ENCODE data around the gene PPP1R1B. TPM values are rescaled to one million over a fixed set of nuclear protein-coding genes. Genes with fewer than 3 reads are reported as not detected.

The PPP1R1B gene
- total RNA-seq, 2 experiments from 2014 or later = not detected

DNA sequence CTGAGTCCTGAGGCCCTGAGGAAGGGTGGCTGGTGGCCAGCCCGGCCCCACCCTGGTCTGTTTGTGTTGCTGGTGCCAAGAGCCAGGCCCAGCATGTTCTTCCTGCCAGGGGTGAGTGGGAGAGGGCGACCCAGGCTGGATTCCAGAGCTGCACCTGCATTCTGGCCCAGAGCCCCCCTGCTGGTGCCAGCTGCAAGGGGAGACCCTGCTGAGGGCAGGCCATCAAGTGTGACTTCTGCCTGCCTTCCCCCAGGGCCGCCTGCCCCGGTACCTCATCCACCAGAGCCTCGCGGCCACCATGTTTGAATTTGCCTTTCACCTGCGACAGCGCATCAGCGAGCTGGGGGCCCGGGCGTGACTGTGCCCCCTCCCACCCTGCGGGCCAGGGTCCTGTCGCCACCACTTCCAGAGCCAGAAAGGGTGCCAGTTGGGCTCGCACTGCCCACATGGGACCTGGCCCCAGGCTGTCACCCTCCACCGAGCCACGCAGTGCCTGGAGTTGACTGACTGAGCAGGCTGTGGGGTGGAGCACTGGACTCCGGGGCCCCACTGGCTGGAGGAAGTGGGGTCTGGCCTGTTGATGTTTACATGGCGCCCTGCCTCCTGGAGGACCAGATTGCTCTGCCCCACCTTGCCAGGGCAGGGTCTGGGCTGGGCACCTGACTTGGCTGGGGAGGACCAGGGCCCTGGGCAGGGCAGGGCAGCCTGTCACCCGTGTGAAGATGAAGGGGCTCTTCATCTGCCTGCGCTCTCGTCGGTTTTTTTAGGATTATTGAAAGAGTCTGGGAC is 36.0 kb downstream of the PPP1R1B start:
- ChIA-PET CTCF (ENCODE audit: unreplicated experiment) (no interaction called here), POLR2A (no interaction called here)
- no peaks in the 10 kb centered on the region for H3K9me3 ChIP-seq (ENCODE audit: low read length)
- TF ChIP-seq, protein P1, sequence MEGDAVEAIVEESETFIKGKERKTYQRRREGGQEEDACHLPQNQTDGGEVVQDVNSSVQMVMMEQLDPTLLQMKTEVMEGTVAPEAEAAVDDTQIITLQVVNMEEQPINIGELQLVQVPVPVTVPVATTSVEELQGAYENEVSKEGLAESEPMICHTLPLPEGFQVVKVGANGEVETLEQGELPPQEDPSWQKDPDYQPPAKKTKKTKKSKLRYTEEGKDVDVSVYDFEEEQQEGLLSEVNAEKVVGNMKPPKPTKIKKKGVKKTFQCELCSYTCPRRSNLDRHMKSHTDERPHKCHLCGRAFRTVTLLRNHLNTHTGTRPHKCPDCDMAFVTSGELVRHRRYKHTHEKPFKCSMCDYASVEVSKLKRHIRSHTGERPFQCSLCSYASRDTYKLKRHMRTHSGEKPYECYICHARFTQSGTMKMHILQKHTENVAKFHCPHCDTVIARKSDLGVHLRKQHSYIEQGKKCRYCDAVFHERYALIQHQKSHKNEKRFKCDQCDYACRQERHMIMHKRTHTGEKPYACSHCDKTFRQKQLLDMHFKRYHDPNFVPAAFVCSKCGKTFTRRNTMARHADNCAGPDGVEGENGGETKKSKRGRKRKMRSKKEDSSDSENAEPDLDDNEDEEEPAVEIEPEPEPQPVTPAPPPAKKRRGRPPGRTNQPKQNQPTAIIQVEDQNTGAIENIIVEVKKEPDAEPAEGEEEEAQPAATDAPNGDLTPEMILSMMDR (conservative IDR thresholded peaks at IDR 0.05; ENCODE audit: low read length) = no peak
- TF ChIP-seq EZH2phosphoT487 (IDR thresholded peaks at IDR 0.05; ENCODE audit: borderline replicate concordance, low read depth, low read length) = no peak
- no peaks in the 10 kb centered on the region for H4K20me1 ChIP-seq (ENCODE audit: insufficient read depth, low read length)
- H3K4me1 ChIP-seq (ENCODE audit: insufficient read depth, low read length, poor library complexity, severe bottlenecking) = peaks cover 4% of the 10 kb centered on the region
- H3K4me2 ChIP-seq (ENCODE audit: low read length) = no peak overlapping the region
- no peaks in the 10 kb centered on the region for H3K9me2 ChIP-seq (ENCODE audit: insufficient read depth, low read length)
- intact Hi-C loops (cut with micrococcal nuclease; ENCODE audit: unreplicated experiment) = no loop called here
- H3K27ac ChIP-seq (ENCODE audit: low read depth, low read length, poor library complexity, severe bottlenecking) = no peak overlapping the region
- no peak overlapping the region for H2AFZ ChIP-seq (ENCODE audit: low read length)
- BruUV-seq (replicated peaks) = TSS peak; percentile 81
- no peak overlapping the region for H3K4me3 ChIP-seq (ENCODE audit: low read depth, low read length, poor library complexity, severe bottlenecking)
- H3K36me3 ChIP-seq (ENCODE audit: insufficient read depth, low read length) = peaks cover 28% of the 10 kb centered on the region; the same call in 1 of the 2 replicates
- no peak for DNase-seq (ENCODE audit: low spot score)
- H3K79me2 ChIP-seq (ENCODE audit: insufficient read depth, low read depth, low read length) = no peaks in the 10 kb centered on the region

DNA sequence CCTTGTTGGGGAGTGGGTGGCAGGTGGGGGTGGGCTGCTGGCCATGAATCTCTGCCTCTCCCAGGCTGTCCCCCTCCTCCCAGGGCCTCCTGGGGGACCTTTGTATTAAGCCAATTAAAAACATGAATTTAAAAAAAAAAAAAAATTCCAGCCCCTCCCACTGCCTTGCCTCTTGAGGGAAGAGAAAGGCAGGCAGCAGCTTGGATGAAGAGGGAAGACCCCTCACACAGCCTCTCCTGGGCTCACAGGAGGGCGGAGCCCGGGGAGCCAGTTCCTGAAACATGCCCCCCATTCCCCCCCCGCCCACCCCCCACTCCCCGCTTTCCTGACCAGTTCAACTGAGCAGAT is 36.6 kb downstream of the PPP1R1B start:
- CTCF ChIA-PET (ENCODE audit: unreplicated experiment) = no interaction called here
- H3K79me2 ChIP-seq (ENCODE audit: insufficient read depth, low read depth, low read length) = no peaks in the 10 kb centered on the region
- intact Hi-C loops (cut with micrococcal nuclease; ENCODE audit: unreplicated experiment) = no loop called here
- H3K4me3 ChIP-seq (ENCODE audit: low read depth, low read length, poor library complexity, severe bottlenecking) = no peak overlapping the region
- H3K27ac ChIP-seq (ENCODE audit: low read depth, low read length, poor library complexity, severe bottlenecking) = no peak overlapping the region
- H2AFZ ChIP-seq (ENCODE audit: low read length) = no peak overlapping the region
- POLR2A ChIA-PET = no interaction called here
- TF ChIP-seq, protein P1 (conservative IDR thresholded peaks at IDR 0.05; ENCODE audit: low read length) = no peak
- no peak for TF ChIP-seq EZH2phosphoT487 (IDR thresholded peaks at IDR 0.05; ENCODE audit: borderline replicate concordance, low read depth, low read length)
- no peak for DNase-seq (ENCODE audit: low spot score)
- H3K36me3 ChIP-seq (ENCODE audit: insufficient read depth, low read length) = peaks cover 25% of the 10 kb centered on the region; the same call in 1 of the 2 replicates
- H3K4me1 ChIP-seq (ENCODE audit: insufficient read depth, low read length, poor library complexity, severe bottlenecking) = peaks cover 4% of the 10 kb centered on the region
- H3K9me2 ChIP-seq (ENCODE audit: insufficient read depth, low read length) = no peaks in the 10 kb centered on the region
- no peak overlapping the region for H3K4me2 ChIP-seq (ENCODE audit: low read length)
- H4K20me1 ChIP-seq (ENCODE audit: insufficient read depth, low read length) = no peaks in the 10 kb centered on the region
- no peaks in the 10 kb centered on the region for H3K9me3 ChIP-seq (ENCODE audit: low read length)
- BruUV-seq (replicated peaks) = no TSS peak

Measured in OCI-LY7 (cell line).